HT-29 (cell line): ENCODE measurements around the gene TANGO2. TPM values are rescaled to one million over a fixed set of nuclear protein-coding genes. Genes with fewer than 3 reads are reported as not detected.
A peak's percentile ranks its signal among the peaks of the same experiment; 100 is the strongest.

Experiments
- DNase-seq: peaks from one replicate; pipeline ENCODE4 v3.0.0-alpha.2; 2015; ENCODE audit warnings: low spot score
- total RNA-seq: library from RNA; depleted of rRNA; stranded (reverse); fragments of >200 nt; shearing (Covaris generic); gene quantifications from 2 replicates; pipeline ENCODE4 v1.2.3, GENCODE V29; 2014

TANGO2 gene
- total RNA-seq, 1 experiment from 2014 or later = 71.9 TPM

DNA sequence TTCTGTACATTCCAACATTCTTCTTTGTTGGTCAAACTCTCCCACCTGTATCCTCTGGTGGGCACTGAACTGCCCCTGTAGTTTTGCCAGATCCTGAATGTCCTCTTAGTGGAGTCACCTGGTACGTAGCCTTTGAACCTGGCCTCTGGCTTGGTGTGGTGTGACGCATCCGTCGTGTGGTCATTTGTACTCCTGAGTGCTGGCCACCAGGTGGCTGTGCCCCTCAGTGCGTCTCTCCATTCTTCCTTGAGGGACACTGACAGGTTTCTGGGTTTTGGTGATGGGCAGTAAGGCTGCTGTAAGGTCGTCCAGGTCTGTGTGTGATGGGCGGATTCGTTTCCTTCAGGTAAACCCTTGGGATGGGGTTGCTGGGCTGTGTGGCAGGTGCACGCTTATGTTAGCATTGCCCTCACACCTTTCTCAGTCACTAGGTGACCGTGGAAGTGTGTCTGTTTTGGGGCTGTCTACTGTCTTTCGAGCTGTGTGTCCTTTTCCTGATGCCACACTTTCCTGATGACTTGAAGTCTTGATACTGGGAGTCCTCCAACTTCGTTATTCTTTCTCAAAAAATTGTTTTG, 81.4 kb downstream of the TANGO2 start:
- no peak for DNase-seq

DNA sequence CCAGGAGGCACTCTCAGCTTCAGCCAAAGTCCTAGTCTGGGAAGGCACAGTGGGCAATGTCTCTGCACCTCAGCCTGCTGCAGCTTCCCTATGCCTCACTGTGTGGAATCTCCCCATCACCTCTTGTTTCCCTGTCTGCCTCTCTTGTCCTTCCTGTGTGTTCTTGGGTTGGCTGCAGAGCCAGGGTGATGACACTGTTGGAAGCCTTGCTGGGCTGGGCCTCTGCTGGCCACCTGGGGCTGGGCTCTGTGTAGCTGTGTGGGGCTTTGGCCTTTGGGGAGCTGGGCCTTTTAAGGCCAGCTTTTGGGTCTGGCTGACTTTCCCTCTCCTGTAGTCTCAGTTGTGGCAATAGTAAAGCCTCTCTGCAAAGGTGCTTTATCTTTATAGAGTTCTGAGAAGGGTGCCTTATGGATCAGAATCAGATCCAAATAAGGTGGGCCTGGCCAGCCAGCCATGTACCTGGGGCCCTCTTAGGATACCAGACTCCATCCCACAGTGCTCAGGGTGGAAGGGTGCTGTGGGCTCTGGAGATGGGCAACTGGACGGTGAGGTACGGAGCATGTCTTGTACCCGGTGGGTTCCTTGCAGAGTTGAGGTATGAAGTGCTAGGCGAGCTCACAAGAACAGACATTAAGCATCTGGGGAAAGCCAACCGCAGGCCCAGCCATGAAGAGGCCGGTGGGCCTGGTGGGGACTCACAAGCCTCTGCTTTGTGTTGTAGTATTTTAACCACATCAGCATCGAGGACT, 84.7 kb downstream of the TANGO2 start:
- no peak for DNase-seq

DNA sequence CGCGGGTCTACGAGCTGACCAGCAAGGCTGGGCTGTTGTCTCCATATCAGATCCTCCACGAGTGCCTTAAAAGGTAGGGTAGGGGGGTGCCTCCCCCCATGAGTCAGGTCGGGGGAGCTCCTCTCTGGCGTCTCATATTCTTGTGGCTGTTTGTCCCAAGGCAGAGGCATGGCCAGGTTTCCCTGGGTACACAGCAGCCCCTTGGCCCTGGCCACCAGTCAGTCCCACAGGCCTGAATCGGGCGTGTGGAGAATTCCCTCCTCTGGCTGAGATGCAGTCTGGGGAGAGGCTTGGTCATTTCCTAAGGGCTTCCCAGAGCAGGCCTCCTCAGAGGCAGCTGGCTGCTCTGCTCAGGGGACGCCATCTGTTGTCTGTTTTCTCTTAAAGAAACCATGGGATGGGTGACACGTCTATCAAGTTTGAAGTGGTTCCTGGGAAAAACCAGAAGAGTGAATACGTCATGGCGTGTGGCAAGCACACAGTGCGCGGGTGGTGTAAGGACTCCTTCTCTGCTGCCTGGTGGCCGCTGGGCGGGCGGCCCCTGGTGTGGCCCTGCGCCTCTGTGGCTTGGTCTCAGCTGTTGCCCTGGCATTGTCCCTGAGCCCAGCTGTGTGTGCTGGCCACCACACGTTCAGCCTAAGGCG, 85.4 kb downstream of the TANGO2 start:
- no peak for DNase-seq

DNA sequence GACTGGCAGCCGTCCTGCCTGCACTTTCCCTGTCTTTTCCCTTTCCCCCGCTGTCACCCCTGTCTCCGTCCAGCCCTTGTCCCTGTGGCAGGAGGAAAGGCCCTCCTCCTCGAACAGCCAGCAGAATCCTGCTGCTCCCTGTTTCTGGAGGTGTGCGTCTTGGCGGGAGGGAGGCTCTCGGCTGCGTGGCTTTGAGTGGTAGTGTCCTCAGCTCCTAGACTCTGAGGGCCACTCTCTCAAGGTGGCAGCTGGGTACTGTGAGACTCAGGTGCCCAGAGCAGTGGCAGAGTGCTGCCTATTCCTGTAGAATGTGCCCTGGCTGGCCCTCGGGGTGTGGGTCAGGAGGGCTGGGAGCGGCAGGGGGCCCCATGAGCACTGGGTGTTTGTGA, 85.9 kb downstream of the TANGO2 start:
- no peak for DNase-seq

DNA sequence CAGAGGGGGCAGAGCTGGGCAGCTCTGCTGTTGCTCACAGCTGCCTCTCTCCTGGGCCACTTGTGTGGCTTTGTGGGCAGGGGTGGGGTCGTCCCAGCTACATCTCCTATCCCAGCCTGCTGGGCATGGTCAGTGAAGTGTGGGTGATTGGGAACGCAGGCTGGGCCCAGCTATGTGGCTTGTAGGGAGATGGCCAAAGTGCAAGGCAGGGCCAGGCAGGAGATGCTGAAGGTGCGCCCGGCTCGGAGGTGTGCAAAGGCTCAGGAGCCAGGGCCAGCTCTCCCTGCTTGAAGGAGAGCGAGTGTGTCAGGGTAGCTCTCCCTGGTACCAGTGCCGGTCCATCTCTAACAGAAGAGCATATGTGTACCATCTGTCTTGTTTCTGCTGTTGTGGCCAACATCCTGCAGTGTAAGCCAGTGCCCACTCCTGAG, 86.6 kb downstream of the TANGO2 start:
- no peak for DNase-seq

DNA sequence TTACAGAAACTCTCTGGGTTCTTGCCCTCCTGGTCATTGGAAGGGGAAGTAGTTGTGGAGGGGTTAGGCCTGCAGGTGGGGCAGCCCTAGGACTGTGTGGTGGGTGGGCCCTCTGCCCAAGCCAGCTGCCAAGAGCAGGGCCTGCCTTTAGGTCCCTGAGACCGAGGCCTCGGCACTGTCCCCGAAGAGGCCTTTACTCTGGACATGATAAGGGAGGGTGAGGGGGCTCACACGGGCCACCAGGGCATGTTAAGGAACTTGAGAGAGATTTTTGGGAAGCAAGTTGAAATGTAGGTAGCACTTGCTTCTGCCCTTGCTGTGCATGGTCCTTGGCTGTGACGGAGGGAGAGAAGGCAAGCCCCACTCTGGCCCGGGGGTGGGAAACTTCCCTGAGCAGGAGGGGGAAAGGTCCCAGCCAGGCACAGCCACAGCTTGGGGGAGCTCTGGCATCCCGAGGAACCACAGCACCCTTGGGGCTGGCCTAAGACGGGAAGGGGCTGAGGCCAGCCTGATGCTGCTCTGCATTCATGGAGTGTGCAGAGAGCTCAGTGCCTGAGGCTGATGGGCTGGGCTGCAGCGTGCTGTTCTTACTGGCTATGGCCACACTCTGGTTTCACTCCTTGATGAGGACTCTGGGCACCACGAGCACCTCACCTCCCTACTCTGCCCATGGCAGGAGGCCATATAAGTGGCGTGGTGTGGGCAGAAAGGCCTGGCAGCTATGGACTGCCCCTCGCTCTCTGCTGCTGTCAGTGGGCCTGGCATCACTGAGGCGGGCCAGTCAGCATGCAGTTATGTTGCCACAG, 87.2 kb downstream of the TANGO2 start:
- no peak for DNase-seq

DNA sequence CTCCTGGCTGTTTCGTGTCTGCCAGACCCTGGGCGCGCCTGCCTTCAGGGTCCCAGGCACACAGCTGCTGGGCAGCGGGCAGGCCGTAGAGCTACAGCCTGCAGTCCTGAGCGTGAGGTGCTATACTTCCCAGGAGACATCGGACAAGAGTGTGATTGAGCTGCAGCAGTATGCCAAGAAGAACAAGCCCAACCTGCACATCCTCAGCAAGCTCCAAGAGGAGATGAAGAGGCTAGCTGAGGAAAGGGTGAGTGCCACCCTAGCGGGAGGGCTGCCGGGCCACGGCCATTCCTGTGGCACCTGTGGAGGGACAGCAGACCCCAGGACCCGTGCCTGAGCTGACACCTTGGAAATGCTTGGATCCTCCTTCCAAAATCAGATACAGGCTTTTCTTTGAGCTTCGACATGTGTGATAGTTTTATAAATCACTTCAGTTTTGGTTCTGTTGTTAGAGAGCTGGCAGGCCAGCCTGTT, 87.9 kb downstream of the TANGO2 start:
- DNase-seq = no peak

DNA sequence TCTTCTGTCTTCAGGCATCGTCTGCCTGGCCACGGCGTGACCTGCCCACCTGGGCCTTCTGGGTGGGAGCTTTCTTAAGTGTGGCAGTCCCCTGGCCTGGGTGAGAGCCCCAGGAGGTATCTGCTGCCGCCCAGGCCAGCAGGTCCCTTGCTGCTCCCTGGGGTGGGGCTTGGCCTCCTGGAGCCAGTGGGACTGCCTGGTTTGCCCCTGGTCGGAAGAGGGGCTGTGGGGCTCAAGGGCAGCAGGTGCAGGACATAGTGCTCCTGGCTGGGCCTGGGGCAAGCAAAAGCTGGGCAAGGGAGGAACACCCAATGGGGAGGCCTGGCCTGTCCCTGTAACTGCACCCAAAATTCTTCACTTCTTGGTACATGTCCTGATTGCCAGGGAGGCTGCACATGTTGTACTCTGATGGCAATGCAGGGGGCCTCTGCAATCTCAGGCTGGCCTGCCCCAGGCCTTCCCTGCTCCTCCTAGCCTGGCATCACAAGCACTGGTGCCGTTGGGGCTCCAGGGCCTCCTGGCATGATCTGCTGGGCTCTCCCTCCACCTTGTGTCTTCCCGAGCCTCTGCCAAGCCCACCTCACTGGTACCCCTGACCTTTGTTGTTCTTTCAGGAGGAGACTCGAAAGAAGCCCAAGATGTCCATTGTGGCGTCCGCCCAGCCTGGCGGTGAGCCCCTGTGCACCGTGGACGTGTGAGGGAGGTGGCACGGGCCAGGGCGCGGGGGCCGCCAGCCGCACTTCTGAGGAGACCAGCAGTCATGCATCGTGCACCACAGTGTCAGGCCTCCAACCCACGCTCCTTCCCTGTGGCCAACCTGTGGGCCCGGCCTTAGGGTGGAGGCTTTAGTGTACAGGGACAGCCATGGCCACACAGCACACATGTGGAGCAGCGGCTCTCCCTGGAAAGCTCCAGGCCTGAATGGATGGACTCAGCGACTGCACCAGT, 88.8 kb downstream of the TANGO2 start:
- no peak for DNase-seq

DNA sequence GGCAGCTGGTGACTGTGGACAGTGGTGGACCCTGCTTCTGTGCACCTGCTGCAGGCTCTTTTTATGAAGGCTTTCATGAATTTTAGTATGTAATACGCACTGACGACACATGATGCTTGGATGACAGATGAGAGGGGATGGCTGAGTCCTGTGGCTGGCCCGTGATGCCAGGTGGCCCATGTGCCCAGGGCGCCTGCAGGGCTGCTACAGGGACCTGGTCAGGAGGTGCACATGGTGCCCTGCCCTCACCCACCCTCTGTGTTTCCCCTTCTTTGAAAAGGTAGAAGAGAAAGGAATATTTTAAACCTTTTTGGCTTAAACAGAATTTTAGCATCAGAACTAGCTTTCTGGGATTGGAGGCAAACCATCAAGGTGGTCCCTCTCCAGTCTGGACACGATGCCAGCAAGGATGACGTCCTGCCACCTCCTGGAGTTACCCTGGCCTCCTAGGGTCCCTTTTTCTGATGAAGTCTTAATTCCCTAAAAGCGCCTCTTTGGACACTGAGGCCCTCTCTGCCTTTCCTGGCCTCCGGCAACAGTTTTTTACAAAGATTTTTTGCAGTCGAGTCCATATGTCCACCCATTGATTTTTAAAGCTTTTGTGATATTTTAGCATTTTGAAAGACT, 89.6 kb downstream of the TANGO2 start:
- no peak for DNase-seq

DNA sequence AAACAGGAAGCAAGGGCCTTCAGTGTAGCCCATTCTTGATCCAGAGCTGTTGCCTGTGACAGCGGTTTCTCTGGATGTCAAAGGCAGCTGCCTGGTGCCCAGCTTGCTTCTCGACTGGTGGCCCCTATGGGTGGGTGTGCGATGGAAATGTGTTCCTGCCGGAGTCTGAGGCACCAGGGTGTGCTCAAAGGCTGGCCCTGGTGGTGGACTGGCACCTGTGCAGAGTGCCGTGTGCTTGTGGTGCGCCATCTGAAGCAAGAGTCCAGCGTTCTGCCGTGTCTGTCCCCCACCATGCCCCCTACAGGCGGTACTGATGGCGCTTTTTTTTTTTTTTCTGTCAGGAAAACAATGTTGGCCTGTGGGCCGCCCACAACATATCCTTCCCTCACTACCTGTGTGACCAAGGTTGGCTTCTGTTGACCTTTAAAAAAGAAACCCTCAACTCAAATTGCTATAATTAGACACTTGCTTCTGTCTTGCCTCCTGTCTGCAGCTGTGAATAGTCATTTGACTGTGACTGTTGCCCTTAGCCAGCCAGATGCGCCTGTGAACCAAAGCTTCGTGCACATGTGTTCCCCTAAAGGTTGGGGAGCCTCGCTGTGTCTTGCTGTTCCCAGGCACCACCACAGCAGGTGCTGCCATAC, 90.3 kb downstream of the TANGO2 start:
- peak; percentile 78 for DNase-seq

DNA sequence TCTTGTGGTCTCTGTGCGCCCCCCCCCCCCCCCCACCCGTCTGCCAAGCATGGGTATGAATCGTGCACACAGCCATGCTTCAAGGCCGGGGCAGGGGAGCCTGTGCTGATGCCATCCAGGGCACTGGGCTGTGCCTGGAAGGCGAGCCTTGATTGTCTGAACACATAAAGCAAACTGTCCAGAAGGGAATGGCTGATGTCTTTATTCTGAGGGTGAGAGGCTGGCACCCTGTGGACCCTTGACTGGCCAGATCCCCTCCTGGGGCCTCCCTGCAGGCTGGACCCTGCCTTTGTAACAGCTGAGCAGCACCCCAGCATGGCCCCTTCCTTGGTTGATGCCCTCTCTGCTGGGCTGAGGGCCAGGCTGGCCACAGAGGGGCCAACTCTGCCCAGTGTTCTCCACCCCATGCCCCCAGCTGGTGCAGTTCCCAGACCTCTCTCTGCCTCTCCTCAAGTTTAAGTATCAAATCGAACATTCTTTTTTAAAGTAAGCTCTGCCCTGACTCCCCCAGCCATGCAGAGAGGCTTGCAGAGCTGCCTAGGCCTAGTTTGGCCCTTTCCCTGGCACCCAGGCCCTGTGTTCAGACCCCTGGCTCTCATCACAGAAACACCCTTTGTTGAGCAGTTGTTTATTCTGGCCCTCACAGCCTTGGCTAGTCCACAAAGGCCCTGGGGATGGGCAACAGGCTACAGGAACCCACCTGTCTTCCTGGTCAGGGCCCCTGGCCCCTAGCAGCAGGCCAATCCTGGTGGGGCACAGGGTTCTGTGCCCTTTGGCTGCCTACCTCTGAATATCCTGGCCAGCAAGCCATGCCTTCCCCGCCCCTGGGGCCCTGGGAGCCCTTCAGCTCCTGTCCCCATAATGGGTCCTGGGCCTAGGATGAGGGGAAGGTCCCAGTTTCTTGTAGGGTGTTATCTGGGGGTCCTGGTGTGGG, 91.0 kb downstream of the TANGO2 start:
- DNase-seq = peak; percentile 17

DNA sequence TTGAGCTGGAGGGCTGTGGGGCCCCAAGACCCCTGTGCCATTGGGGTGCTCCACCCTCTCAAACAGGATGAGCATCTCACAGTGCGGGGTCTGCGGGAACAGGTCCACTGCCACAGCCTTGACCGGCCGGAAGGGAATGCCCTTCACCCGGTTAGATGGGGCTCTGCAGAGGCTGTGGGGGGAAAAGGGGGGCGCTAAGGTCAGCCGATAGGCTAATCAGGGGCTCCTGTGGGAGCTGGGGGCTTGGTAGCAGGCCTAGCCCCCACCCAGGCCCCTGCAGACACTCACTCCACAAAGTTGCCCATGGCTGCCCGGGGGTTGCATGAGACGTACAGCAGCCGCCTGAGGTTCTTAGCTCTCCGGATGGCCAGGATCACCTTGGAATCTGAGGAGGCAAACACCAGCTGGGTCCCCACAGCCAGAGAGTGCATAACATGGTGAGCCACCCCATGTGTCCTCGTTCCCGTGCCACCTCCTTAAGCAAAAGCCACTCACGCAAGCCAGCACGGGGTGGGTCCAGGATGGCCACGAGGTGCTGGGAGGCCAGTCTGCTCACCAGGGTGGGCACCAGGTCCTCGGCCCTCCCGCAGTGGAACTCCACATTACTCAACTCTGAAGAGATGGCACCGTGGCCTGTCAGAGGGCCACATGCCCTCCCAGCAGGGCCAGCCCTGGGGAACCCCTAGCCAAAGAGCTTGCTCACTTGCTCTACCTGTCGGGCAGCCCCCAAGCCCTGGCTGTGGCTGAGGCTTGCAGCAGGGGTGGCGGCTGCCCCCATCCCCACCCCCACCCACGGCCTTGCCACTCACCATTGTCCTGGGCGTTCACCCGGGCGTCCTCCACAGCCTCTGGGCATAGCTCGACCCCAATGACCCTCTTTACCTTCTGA, 92.0 kb downstream of the TANGO2 start:
- DNase-seq = no peak

DNA sequence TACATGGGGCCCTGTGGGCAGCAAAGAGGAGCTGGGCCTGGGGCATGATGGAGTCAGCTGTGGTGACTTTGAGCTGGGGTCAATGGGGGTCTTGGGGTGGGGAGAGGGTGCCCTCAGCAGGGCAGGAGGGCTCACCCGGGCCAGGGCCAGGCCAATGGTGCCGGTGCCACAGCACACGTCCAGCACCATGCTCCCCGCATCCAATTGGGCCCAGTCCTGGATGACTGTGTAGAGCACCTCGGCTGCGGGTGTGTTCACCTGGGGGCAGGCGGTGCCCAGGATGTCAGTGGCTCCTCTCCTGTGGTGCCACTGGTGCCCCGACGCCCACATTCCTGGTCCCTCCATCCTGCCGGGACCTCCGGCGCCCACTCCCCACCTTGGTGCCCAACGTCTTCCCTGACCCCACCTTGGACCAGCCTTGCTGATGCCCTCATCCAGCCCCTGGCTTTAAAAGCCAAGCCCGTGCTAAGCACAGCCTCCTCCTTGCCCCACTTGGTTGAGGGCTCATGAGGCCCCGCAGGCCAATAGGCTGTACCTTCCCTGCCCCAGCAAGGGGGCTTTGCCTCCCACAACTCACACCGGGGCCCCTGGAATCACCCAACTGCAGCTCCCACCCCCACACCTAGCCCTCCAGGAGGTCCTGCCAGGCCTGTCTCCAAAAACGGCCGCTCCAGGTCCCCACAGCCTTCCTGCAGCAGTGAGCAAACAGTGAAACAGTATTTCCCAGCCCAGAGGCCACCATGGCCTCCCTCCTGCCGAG, 92.8 kb downstream of the TANGO2 start:
- DNase-seq = no peak

DNA sequence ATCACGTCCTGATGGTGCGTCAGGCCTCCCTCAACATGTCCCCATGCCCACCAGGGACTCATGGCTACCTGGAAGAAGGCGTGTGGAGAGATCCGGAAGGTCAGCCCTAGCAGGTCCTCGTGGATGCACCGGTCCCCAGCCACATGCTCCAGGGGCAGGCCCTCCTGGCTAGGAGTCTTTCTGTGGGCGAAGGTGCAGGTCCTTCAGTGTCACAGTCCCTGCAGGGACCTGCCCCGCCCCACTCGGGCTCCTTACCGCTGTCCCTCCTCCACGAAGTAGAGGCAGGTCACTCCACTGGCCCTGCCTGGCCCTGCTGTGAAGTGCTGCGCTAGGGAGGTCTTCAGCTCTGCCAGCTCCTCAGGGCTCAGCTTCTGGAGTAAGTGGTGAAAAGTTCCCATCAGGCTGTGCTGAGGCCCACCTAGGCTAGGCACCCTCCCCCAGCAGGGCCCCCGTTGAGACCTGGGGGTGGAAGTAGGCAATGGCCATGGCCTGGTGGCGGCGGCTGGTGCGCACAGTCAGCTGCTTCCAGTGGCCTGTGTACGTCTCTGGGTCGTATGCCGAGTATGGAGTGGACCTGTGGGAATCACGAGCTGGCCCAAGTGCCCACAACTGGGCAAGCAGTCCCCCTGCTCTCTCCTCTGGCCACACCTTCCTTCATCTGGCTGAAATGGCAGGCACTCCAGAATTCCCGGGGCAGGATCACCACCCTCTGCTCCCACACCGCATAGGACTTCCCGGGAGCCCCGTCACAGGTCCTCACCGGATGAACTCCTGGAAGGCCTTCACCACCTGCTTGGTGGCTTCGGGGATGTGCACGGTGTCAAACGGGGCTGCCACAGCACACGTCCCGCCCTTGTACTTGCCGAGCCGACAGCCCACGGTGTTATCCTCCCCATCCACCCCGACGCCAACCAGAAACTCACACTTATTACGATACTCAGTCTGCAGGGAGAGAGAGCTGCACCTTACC, 93.9 kb downstream of the TANGO2 start:
- no peak for DNase-seq

DNA sequence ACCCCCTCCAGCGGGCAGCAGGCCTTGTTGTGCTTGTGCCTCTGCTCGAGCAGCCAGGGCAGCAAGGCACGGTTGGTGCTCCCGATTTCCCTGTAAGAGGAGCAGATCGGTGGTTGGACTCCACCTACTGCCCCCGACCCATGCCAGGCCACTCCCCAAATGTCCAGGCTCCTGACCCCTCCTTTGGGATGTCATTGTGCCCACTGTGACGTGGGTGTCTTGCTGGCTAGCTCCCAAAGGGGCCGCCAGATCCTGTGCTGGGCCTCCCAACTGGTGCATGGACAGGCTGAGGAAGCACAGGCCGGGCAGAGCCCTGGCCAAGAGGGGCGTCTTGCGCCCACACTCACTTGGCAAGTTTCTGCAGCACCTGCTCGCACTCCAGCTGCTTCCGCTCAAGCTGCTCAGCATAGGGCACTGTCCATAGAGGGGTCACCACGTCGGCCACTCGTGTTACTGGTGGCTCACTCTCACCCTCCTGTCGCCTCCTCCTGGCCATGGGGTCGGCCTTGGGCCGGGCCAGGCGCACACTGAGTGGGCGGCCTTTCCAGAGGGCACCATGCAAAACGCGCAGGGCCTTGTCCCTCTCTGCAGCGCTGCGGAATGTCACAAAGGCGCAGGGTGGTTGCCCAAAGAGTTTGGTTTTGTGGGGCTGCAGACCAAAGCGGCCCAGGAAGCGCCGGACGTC, 94.9 kb downstream of the TANGO2 start, which contains the start of gene RANBP1:
Gene RANBP1 (plus strand): TSS at position 414 of the 685 bp plus-strand sequence. CDS start 81 bp downstream, at position 495.
- DNase-seq = no peak
